Activated CD4-positive, CD25-positive, alpha-beta regulatory T cell treated with anti-CD3 and anti-CD28 coated beads, Interleukin-2, amount 50 U/mL, for 24 hours (primary cell): Measurements from ENCODE around the gene PLA2G12B.
"Not testable (repeated sequence)": the region's sequence is repeated elsewhere in the genome, so short reads cannot be mapped to it uniquely, and the experiment has no call there.

Experiments used
- ATAC-seq, 2 donors: fragments of 150-1000 bp; cut with Tn5 transposase; one replicate each; pipeline ENCODE4 v1.10.0; 2021; ENCODE audit warnings: mild to moderate bottlenecking in 1 of 2, moderate library complexity in 1 of 2

The PLA2G12B gene

DNA sequence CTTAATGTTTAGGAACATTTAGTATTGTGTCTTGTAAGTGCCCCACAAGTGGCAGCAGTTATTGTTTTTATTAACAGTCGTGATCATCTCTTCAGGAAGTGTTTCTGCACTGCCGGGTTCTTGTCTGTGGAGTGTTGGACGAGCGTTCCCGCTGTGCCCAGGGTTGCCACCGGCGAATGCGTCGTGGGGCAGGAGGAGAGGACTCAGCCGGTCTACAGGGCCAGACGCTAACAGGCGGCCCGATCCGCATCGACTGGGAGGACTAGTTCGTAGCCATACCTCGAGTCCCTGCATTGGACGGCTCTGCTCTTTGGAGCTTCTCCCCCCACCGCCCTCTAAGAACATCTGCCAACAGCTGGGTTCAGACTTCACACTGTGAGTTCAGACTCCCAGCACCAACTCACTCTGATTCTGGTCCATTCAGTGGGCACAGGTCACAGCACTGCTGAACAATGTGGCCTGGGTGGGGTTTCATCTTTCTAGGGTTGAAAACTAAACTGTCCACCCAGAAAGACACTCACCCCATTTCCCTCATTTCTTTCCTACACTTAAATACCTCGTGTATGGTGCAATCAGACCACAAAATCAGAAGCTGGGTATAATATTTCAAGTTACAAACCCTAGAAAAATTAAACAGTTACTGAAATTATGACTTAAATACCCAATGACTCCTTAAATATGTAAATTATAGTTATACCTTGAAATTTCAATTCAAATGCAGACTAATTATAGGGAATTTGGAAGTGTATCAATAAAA lies 22.2 kb downstream of the PLA2G12B start:
- ATAC-seq, result no peak

DNA sequence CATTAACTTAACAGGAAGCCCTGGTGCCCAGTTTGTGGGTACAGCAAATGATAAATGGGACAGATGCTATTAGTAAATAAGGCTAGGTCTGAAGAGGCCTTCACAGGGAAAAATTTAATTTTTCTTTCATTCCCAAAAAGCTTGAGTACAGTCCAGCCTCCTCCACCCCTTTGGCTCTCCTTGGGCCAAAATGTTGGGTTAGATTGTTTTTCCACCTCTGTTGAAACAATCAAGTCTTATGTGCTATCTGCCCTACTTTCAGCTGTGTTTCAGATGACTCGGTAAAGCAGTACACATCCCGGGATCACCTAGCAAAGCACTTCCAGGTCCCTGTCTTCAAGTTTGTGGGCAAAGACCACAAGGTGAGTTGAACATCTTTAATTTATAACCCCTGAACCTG lies 24.3 kb downstream of the PLA2G12B start:
- no peak for ATAC-seq

DNA sequence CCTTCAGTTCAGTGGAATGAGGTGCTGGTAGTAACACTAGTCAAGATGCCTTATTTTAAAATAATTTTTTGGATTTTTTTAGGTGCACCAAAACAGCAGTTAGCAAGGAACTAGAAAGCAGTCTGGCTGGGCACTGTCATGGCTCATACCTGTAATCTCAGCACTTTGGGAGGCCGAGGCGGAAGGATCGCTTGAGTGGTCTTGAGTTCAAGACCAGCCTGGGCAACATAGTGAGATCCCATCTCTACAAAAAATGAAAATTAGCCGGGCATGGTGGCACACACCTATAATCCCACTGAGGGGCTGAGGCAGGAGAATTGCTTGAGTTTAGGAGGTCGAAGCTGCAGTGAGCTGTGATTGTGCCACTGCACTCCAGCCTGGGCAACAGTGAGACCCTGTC lies 25.8 kb downstream of the PLA2G12B start:
- ATAC-seq, result no peak

DNA sequence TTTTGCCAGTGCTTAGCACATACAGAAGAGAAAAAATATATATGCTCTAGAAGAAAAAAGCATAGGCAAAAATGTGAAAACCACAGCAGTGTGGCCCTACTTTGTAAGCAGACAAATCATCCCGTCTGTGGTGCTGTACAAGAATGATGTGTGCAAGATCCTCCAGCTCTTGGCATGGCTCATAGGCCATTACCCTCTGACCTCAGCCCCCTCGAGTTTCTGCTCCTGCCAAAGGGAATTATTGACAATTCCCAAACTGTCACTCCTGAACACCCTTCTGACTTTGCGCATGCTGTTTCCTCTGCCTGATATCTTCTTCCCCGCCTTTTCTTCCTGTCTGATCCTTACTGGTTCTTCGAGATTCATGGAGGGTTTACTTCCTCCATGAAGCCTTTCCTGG lies 27.1 kb downstream of the PLA2G12B start:
- ATAC-seq, result no peak

DNA sequence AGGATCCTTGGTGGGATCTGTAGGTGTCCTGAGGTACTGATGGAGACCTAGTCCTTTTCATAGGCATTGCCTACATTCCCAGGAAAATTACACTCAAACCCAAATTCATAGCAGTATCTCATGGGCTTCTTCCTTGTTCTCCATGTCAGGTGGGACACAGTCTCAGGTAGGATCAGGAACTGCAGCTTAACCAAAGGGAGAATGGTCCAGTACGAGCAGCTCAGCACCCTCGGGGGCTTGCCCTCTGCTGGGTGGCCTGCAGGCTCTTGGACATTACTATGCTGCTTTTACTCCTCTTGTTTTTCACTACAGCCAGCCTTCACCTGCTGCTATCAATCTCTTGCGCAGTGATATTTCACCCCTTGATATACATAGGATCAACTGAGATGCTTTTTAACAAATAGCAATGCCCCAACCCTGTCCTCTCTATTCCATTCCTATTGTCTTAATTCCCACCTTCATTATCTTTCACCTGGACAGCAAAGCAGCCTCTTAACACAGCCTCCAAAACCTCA lies 28.6 kb downstream of the PLA2G12B start:
- ATAC-seq, result no peak

DNA sequence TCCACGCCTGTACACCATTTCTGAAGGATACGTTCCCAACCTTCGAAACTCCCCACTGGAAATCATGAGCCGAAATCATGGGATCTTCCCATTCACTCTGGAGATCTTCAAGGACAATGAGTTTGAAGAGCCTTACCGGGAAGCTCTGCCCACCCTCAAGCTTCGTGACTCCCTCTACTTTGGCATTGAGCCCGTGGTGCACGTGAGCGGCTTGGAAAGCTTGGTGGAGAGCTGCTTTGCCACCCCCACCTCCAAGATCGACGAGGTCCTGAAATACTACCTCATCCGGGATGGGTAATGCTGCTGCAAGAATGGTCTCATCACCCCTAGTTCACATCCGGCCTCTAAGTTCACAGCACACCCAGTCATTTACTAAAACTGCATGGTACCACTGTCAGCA lies 30.3 kb downstream of the PLA2G12B start:
- no peak for ATAC-seq

DNA sequence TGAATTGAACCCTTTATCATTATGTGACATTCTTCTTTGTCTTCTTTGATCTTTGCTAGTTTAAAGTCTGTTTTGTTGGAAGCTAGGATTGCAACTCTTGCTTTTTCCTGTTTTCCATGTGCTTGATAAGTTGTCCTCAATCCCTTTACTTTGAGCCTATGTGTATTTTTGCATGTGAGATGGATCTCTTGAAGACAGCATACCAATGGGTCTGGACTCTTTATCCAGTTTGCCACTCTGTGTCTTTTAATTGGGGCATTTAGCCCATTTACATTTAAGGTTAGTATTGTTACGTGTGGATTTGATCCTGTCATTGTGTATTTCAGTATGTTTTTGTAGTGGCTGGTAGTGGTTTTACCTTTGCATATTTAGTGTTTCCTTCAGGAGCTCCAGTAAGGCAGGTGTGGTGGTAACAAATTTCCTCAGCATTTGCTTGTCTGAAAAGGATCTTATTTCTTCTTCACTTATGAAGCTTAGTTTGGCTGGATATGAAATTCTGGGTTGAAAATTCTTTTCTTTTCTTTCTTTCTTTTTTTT lies 33.4 kb downstream of the PLA2G12B start:
- ATAC-seq, result not testable (repeated sequence)

DNA sequence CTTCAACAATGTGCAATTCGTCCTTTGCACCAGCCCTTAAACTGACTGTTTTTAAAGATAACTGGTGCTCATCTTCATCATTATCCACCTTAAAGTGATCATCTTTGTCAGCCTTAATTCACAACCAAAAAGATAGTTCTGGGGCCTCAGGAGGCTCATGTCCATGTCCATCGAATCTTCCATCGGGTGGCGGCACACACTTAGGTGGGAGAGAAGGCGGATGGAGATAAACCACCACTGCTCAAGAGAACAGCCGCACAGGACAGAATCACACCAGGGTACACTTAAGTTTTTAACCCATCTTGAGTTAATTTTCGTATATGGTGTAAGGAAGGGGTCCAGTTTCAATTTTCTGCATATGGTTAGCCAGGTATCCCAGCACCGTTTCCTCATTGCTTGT lies 36.3 kb downstream of the PLA2G12B start:
- ATAC-seq, result no peak

DNA sequence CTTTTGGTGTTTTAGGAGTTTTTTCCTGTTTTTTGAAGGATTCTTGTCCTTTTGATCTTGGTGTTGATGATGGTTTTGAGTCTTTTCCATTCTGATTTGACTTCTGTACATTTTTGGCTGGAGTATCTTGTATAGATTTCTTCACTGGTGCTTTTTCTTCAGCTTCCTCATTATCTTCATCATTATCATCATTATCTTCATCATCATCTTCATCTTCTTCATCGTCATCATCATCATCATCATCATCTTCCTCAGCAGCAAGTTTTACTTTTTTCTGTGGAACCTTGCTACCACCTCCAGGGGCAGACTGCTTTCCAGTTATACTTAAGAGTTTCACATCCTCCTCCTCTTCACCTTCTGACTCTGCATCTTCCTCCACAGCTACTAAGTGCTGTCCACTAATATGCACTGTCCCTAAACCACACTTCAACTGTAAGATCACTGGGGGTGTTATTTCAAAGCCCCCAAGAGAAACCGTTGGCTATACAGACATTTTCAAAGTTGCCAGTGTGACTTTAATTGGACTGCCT lies 36.7 kb downstream of the PLA2G12B start:
- ATAC-seq, result not testable (repeated sequence)

DNA sequence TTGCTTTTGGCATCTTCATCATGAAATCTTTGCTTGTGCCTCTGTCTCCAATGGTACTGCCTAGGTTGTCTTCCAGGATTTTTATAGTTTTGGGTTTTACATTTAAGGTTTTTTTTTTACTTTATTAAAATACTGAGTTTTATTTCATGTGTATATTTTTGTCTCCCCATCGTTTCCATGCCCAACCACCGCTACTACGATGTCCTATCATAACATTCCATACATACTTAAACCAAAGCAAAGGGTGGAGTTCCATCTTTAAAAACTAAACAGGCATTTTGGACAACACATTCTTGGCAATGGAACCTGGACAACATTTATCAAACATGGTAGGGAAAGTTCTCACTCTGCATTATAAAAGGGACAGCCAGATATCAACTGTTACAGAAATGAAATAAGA lies 37.4 kb downstream of the PLA2G12B start:
- not testable (repeated sequence) for ATAC-seq

DNA sequence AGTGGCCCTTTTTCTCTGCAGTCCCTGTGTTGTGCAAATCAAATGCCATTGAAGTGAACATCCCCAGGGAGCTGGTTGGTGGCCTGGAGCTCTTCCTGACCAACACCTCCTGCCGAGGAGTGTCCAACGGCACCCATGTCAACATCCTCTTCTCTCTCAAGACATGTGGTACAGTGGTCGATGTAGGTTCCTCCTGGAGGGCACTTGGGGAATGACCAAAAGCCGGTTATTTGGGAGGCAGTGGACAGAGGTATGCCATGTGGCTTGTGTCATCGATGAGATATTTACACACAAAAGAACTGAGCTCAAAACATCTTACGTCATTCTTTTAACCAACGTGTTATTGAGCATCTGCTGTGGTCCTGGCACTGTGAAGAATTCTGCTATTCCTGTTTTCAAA lies 41.3 kb downstream of the PLA2G12B start:
- no peak for ATAC-seq

DNA sequence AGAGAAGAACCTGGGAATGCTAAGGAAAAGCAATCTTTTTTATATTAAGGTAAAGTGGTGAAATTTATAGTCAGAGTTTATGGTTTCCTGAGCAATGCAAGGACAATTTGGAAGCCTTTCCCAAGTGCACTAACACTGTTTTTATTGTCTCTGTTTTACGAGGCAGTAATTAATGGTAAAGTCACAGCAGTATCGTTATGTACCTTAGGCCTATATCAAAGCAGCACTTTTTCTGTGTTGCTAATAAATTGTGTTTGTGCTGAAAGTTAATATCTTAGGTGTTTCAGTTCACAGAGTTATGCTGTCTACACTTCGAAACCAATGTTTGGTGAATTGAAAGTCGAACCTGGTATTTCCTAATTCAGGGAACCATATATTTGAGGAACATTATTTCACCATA lies 41.9 kb downstream of the PLA2G12B start:
- ATAC-seq, result no peak

DNA sequence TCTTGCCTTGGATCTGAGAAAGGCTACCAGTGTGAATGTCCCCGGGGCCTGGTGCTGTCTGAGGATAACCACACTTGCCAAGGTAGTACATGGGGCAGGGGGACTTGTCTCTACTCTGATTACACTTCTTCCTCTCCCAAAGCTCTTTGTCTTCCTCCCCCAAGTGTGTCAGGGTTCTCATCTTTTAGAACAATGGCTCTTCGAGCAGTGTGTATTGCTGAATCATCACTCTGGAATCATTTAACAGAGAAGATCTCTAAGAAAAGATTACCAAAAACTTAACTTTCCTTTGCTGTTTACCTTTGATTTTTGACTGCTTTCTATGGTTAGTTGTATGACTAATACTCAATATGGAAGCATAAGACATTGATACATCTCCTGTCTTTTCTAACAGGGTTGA lies 42.8 kb downstream of the PLA2G12B start:
- ATAC-seq, result no peak

DNA sequence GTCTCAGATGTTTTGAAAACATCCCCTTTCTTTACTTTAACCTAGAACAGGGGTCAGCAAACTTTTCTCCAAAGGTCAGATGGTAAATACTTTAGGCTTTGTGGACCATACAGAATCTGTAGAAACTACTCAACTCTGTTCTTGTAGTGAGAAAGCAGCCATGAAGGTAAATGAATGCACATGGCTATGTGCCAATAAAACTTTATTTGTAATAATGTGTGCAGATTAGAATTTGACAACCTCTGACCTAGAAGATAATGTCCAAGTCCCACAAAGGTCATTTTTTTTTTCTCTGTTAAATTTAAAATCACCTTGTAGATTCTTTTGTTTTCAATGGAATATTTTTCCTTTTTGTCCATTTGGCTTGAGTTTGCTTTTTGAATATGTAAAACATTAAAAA lies 43.9 kb downstream of the PLA2G12B start:
- no peak for ATAC-seq

DNA sequence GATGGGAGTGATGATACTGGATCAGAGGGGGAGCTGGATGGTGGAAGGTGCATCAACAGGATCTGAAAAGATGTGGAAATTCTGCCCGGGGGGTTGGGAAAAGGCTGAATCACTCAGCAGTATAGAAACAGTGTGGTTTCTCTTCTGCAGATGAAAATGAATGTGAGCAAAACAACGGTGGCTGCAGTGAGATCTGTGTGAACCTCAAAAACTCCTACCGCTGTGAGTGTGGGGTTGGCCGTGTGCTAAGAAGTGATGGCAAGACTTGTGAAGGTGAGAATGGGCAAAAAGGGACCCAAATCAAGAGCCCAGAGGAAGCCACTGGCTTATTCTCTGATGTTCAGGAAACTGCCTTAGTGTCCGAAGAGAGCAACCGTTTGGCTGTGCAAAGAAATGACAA lies 48.2 kb downstream of the PLA2G12B start:
- ATAC-seq, result no peak

DNA sequence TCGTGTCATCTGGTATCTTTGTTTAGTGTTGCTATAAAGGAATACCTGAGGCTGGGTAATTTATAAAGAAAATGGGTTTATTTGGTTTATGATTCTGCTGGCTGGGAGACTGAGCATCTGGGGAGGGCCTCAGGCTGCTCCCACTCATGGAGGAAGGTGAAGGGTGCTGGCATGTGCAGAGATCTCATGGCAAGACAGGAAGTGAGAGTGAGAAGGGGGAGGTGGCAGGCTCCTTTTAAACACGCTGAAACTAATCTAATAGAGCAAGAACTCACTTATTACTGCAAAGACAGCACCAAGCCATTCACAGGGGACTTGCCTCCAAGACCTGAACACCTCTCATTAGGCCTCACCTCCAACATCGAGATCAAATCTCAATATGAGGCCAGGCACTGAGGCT lies 49.8 kb downstream of the PLA2G12B start:
- ATAC-seq, result no peak

DNA sequence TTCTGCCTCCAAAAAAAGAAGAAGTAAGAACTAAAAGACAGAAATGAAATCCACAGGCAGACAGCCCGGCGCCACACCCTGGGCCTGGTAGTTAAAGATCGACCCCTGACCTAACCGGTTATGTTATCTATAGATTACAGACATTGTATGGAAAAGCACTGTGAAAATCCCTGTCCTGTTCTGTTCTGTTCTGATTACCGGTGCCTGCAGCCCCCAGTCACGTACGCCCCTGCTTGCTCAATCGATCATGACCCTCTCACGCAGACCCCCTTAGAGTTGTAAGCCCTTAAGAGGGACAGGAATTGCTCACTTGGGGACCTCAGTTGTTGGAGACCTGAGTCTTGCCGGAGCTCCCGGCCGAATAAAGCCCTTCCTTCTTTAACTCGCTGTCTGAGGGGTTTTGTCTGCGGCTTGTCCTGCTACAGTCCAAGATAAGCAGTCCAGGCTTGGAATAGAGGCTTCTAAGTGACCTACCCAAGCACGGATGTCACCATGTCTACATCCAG lies 50.6 kb downstream of the PLA2G12B start:
- ATAC-seq, result not testable (repeated sequence)

DNA sequence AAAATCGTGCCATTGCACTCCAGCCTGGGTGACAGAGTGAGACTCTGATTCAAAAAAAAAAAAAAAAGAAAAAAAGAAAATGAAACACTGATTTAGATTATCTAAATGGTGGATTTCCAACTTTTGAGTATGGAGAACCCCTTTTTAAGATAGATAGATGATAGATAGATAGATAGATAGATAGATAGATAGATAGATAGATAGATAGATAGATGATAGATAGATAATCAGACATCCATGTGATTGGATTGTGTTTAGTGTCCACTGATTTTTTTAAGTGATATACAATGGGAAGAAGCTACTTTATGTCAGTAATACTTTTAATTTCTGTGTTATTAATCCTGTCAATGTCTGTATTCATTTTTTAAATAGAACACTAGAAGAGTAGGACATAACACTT lies 55.1 kb downstream of the PLA2G12B start:
- ATAC-seq, result no peak

DNA sequence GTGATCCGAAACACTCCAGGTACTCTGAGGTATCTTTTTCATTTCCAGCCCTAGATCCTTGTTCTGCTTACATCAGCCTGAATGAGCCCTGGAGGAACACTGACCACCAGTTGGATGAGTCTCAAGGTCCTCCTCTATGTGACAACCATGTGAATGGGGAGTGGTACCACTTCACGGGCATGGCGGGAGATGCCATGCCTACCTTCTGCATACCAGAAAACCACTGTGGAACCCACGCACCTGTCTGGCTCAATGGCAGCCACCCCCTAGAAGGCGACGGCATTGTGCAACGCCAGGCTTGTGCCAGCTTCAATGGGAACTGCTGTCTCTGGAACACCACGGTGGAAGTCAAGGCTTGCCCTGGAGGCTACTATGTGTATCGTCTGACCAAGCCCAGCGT lies 56.0 kb downstream of the PLA2G12B start:
- no peak for ATAC-seq

DNA sequence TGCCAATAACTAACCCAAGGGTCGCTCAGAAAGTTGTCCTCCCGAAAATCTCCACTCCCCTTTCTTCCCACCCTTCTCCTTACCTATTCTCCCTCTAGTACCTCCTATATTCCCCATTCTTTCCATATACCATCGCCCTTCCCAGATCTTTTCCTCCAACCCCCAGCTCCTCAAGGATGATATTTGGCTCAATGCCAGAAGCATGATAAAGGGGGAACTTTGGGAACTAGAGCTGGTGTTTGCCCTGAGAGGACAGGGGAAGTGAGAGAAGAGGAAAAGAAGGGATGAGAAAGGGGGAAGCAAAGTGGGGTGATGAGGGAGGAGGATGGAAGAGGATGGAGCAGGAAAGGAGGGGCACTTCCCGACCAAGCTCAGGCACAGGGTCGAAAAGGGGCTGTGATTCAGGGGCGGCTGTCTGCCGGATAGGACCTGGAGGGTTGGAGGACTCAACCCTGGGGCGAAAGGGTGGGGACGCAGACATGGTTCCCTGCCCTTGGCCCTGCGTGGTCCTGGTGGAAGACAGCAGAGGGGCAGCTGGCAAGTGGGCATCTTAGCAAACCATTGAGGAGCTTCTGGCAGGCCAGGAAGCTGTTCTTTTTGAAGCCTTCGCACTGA lies 59.3 kb downstream of the PLA2G12B start:
- ATAC-seq, result no peak

DNA sequence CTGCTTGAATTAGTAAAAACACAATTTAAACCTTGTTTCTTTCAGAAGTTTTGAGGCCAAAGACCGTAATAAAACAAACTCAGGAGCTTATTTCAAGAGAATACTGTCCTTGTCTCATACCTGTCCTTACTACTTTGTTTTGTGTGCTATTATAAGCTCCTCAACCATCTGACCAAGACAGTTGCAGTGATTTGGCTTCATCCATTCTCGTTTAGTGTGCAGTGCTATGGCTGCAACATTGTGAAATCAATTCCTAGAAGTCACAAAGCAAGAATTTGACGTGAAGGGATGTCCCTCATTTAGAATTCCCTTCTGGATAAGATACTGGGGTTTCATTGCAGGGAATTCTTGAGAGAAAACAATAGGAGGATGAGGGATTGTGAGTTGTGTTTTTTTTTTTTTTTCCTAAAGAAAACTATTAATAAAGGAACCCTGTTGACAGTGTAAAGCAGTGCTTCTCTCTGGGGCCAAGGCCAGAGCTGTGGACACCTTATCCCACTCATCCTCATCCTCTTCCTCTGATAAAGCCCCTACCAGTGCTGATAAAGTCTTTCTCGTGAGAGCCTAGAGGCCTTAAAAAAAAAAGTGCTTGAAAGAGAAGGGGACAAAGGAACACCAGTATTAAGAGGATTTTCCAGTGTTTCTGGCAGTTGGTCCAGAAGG lies 61.3 kb downstream of the PLA2G12B start, which contains the start of gene OIT3:
Gene OIT3, plus strand, starts transcription at position 604 of the 663 bp plus-strand sequence. CDS start 60 bp downstream, outside the sequence.
- ATAC-seq, result no peak

DNA sequence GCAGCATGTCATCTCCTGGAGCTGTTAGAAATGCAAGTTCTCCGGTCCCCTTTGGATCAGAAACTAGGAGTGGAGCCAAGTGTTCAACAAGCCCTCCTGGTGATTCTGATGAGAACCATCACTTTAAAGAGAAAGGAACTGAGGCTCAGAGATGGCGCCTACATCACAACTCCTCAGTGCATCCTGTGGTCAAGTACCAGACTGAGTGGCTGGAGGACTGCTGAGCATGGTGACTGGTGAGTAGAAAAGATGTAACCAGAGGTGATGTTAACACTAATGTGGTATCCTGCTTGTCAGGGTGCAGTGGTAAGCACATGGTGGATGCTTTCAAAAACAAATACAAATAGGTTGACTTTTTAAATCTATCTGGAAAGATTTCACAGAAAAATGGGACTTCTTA lies 64.5 kb downstream of the PLA2G12B start:
- ATAC-seq, result no peak

DNA sequence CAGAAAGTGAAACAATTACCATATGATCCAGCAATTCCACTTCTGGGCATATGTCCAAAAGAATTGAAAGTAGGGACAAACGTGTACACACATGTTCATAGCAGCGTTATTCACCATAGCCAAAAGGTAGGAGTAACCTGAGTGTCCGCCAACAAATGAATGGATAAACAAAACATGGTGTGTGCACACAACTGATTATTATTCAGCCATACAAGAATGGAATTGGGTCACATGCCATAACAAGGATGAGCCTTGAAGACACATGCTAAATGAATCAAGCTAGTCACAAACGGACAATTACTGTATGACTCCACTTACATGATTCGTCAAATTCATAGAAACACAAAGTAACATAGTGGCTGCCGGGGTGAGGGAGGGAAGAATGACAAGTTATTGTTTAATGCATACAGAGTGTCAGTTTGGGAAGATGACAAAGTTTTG lies 65.2 kb downstream of the PLA2G12B start:
- no peak for ATAC-seq
